Activated CD4-positive, alpha-beta T cell treated with anti-CD3 and anti-CD28 coated beads for 24 hours (primary cell): ENCODE results near the gene CASZ1.

Source experiments
- DNase-seq, 2 donors: peaks; one replicate each; pipeline ENCODE4 v3.0.0-alpha.2; 2020; ENCODE audit warnings: low read depth in 2 of 2

CASZ1 gene

DNA sequence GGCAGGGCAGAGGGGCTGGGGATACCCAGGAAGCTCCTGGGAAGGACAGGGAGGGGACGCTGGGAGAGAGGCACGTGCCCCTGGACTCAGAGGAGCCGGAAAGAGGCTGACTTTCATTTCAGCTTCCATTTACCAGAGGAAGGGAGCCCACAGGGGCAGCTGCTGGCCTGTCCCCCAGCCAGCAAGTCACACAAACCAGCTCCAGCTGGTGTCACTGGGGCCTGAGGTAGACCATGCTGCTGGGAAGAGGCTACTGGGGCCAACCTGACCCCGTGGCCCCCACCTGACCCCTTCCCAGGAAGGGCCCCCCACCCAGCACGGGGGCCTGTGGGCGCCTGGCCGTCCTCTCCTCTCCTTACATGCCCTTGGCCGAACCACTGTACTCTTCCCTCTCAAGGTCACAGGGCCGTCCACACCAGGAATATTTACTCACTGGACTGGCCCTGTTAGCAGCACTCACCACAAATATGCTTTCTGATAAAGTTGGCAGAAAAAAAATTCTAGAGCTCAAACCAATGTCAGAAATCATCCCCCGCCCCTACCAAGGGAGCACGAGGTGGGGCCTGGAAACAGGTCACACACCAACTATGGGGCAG, 110.5 kb downstream of the CASZ1 start:
- DNase-seq = no peak

DNA sequence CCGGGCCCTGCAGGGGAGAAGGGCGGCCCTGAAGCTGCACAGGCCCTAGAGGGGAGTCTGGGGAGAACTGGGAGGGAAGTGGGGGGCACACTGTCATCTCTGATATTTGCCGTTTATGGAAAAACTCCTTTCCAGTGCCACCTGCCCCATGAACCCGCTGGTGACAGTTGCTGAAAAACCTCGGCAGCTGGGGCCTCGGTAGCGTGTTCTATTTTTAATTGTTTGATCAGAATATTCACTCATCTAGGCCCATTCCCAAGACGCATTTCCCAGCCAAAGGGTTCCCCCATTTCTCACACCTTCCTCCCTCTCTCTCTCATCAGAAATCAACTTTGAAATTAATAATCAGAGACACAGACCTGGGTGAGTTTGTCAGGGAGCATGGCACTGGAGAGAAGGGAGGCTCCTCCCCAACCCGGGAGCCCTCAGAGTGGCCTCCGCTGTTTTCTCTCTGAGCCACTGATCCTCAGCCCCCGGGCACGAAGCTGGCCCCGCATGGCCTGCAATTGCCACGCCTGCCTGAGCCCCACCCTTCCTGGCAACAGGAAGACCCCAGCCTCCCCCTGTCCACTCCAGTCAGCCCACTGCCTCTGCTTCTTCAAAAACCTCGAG, 111.1 kb downstream of the CASZ1 start:
- no peak for DNase-seq

DNA sequence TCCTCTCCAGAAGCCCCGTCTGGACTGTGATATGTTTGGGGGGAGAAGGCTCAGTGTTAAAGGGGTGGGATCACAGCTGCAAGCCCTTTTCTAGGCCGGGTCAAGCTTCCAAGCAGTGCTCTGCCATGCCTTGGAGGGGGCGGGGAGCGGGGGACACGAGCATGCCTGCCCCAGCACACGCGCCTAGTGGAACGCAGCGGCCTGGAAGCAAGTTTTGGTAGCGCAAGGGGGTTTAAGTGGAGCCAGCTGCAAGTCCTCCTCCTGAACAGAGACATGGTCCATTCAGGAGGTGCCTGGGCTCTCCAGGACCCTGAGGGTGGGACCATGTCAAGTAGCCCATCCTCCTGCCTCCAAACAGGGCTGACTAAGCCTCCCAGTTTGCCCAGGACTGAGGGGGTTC, 112.2 kb downstream of the CASZ1 start:
- DNase-seq = no peak

DNA sequence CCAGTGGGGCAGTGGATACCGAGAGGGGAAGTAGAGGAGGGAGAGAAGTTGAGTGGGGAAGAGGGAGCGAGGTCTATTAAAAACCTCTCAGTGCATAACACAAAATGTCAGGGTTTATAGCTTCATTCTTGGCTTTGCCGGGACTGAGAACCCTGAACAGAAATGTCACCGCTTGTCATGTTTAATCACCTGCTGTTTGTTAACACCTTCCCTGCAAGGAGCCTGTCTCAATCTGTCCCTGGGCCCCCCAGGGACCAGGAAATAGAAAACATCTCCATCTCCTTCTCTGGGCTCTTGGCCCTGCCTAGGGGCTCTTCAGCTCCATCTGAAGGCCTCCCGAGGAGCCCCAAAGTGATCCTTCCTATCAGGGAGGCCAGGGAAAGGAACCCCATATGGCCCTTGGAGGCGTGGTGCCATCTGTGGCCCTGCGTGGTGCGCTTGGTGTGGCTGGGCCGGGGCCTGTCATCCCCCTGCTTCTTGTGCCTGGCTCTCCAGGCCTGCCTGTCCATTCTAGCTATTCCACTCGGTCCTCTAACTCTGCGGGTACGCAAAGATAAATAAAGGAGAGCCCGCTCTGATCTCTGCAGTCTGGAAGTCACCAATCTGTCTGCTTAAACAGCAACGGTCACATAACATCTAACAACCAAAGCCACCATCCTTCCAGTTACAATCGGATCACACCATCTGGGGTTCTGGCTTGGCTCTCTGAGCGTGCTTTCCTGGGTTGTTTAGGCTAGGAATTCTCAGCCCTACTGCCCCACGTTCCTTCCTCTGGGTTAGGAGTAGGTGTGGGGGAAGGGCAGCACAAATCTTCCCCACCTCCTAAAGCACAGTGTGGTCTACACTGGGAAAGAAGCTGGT, 113.8 kb downstream of the CASZ1 start:
- no peak for DNase-seq

DNA sequence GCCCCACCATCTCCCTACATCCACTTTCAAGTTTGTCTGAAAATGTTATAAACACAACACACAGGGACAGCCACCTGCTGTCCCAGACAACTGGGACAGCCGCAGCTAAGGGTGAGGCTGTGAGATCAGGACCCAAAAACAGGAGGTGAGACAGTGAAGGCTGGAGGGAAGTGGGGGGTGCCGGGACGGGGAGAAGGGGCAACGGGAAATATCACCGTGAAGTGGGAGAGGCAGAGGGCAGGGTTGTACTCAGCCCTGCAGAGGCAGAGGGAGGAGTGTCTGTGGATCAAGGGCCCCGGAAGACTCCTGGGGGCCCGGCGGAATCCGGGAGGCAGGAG, 114.4 kb downstream of the CASZ1 start:
- DNase-seq = no peak

DNA sequence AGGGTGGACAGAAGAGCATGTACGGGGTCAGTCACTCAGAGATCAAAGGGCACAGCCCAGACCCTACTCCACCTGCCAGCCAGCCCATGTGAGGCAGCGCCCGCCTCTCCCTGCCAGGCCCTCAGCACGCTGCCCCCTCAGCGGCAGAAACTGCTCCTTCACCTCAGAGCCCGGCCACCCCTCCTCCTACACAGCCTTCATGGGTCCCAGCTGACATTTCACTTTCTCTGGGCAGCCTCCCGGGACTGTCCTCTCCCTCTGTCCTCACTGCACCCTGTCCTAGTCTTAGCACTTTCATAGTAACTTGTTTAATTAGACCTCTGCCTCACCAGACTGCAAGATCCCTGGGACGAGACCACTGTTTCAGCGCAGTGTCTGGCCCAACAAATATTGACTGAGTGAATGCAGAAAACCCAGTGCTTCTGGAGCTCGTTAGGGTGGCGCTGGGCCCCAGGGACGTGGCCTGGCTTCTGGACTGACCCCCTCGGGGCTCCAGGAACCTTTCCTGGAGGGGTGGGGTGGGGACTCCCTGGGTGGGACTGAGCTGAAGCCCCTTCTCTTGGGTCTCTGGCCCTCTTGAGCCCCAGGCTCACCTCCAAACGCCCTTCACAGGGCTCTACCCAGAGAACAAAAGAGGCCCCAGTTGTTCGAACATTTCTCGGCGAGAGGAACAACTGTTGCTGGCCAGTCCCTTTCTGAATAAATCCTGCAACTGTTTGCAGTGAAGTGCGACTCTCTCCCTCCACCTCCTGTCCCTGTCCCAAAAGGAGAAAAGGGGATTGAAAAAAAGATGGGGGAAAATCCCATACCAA, 114.9 kb downstream of the CASZ1 start:
- no peak for DNase-seq

DNA sequence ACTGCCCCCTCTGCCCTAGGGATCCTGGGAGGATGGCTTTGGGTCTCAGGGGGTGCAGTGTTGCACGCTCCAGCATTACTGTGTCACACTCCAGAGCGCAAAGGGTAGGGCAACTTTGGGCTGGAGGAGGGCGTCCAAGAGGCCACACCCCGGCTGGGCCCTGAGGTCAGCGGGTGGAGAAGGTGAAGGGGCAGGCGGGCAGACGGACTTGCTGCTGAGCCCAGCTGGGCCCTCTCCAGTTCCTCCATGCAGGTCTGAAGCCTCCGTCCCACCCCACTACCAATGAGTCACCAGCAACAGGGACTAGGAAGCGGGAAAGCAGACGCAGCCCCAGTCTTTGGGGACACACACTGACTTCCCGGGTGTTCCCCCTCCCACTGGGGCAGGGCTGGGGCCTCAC, 116.0 kb downstream of the CASZ1 start:
- no peak for DNase-seq

DNA sequence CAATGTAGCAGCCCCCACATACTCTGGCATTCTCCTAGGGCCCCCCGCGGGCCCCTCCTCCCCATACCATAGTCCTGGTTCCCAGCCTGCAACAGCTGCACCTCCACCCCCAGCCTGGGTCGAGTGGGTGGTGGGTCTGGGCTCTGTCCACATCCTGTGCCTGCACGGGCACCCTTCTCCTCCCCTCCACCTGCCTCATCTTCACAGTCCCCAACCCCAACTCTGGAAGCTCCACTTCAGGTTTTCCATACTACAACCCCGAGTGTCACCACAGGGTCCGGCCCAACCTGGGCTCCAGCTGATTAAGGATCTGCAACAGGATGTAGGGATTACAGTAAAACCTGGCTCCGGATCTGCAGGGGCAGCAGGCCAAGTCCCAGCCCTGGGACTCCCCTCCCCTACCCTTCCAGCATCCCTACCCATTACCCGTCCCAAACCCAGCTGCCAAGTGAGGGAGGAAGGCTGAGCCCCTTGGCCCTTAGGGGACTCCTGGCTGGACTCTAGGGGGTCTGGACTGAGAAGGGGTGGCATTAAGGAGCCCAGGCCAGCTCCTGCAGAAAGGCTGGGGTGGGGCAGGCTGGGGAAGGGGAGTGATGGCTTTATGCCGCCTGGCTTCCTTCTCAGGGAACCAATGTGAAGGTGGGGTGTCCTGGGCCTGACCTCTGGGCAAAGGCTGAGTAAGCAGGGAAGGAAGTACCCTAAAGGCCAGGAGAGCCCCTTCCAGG, 116.8 kb downstream of the CASZ1 start:
- DNase-seq = no peak

DNA sequence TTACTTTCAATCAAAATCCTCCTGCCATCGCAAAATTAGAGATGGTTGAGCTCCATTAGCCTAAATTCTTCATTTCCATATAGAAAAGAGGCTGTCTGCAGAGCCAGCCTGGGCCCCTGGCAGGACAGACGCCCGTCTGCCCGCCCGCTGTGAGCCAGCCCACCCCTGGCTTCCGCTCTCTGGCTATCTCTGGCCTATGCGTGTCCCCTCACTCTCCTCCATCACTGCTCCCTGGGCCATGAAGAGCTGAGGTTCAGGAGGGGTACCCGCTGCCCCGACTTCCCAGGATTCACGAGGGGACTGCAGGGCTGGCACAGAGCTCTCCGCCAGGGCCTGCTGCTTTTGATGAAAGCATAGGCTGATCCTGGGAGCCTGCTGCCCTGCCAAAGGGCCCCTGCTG, 117.6 kb downstream of the CASZ1 start:
- DNase-seq = no peak

DNA sequence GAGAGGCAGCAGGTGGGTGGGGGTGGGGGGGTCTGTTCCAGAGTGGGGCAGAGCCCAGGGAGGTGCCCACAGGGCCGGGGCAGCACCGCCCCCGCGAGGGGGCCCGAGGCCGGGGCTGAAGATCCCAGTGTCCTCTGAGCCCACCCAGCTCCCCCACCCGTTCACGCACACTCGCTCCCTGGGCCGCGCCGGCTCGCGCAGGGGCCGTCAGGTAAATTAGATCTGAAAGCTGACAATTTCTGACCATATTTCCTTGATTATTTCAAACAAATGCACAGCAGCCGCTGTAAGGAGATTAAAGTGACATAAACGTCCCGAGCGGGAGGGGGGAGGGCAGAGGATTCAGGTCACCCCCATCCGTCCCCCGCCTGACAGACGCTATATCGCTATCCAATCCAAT, 118.0 kb downstream of the CASZ1 start:
- DNase-seq = no peak

DNA sequence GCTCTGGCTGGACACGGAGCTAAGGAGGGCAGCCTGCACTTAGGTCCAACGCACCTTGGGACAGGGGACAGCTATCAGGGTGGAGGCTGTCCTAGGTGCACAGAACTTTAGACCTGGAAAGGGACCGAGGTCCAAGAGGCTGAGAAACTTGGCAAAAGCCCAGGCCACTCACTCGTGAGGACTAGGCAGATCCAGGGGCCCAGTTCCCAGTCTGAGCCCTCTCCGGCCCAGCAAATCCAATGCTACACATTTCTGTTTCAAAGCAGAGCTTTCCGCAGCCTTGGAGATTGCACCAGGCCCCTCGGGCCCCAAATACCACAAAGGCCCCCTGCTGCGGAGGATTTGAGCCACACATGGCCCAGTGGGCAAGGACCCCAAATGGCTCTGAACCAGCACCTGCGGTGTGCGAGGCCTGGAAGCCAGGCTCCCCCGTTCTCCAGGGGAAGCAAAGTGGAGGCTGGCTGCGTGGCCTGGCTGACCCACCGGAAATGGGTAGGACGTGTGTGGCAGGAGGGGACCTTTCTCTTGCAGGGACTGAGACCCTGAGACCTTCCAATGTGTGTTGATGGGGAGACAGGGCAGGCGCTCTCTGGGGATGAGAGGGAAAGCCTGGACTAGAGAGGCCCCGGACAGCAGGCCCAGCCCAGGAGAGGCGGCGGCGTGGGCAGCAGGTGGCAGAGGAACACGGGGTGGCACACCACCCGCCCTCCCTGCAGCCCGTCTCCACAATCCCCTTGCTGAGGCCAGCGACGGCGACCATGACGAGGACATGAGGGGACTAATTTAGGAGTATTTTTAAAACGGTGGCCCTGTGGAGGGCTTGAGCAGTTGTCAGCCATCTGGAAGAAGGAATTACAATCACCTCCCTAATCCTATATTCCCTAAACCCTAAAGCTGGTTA, 118.7 kb downstream of the CASZ1 start:
- no peak for DNase-seq

DNA sequence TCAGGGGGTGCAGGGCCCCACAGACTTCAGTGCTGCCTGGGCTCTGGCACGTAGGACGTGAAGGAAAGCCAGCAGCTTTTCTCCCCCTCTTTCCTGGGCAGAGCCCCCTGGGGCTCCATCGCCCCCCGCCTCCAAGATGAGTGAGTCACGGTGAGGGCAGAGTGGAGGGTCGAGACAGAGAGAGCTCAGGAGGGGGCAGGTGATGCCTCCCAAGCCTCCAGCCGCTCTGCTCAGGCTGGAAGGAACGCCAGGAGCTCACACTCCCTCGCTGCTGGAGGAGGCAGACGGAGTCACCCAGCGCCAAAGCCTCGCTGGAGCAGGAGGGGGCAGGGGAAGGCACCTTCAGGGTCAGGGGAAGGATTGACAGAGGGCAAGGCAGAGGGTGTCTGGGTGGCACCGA, 119.5 kb downstream of the CASZ1 start:
- no peak for DNase-seq

DNA sequence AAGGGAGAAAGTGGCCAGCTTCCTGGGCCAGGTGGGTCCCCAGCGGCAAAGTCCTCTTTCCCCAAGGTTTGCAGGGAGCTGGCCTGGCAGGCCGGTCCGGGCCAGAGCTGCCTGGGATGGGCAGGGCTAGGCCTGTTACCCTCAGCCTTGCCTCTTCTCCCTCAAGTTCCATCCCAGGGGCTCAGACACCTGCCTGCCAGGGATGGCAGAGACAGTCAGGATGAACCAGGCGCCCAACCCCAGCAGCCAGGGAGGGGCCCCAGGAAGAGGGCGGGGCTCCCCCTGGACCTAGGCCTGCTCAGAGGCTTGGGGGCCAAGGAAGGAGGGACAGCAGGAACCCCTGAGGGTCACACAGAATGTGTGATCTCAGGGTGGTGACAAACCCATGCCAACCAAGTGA, 120.6 kb downstream of the CASZ1 start:
- DNase-seq = no peak

DNA sequence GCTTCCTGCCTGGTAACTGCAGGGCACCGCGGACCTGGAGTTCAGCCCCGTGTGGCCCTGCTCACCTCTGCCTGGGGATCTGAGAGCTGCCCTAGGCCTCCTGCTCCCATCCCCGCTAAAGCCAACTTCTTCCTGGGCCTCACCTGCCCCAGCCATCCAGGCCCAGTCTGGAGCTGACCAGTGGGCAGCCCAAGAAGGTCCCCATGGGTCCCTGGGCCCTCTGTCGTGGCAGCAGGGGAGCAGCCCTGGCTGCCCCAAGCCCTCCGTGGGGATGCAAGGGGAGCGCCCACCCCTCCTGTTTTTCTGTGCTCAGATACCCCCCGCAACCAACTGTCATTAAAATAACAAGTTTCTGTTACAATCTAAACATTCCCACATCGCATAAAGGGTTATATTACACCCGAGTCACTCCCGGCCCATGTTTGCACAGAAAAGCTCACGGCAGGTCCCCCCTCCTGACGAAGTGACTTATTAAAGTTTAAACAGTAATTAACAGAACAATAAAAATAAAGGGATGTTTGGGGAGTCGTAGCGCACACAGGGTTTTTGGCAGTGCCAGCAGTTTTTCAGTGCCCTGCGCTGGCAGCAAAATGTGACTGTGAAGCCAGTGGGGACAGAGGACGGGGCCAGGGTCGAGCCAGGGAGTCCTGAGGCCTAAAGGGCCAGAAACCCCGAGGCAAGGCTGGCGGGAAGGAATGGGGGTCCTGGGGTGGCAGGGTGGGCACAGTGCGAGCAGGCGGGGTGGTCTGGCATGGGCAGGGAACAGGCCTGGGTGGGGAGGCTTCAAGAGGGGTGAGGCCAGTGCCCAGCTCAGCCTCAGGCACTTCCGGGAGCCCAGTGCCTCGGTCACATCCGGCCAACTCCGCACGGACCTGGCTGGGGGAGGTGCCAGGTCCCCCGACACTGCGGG, 121.5 kb downstream of the CASZ1 start:
- no peak for DNase-seq

DNA sequence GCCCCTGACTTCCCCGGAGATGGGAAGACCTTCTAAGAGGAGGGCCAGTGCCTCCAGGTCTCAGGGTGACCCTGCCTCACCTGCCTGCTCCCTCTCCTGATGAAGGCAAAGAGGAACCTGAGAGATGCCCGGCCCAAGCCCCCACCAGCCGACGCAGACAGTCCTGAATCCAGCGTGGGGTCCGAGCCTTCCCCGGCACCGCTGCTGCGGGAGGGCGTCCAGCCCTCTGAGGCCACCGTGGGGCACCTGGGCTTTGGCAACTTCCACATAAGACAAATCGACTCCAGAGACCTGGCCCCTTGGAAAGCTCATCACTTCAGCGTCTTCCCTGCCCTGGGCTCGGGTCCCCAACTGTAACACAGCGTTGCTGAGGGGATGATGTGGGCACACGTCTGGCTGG, 122.2 kb downstream of the CASZ1 start:
- no peak for DNase-seq

DNA sequence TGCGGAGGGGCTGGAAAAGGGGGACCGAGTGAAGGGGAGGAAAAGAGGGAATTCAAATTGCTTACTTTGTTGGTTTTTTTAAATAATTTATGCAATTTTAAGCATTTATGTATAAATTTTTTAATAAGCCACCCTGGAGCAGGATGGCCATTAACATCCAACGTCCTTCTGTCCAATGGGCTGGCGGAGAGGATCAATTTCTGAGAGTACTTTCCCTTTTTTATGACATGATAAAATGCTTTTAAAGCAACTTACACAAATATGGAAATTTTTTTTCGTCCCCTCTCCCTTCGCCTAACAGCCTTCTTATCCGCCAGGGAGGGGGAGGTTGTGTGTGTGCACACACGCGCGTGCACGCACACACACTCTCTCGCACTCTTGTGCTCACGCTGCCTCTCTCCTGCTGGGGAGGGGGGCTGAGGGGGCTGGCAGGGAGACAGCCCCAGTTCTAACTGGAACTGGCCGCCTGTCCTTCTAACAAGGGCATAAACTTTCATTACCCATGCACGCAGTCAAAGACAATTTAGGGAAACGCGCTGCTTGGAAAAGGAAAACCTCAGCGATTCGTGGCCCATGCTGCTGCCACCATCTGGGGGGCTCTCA, 123.2 kb downstream of the CASZ1 start:
- DNase-seq = no peak

DNA sequence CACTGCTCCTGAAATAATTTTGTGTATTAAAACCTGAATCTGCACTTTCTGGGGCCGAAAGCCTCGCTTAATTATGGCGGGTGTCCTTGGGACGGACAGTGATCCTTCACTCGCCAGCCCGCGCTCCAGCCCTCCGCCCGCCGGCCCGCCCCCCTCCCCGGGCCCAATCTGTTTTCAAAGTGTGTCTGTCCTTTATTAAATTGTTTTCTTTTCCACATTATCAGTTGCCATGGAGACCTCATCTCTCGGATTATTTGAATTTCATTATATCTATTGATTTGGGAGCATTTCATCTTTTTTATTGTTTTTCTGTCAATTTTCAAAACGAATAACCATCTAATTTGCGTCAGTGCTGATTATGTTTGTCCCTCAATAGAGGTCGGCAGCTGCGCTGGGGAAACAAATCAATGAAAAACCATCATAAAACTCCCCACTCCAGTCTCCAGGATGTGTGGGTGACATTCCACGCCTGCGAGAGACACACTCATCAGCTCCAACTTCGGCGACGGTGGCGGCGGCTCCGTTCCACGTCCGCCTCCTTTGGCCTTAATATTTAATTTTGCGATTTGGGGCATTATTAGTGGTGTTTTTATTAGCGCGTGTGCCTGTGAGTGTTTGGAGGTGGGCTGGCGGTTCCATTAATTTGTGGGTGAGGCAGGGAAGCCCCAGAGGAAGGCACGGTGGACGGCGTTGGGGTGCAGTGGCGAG, 123.9 kb downstream of the CASZ1 start:
- DNase-seq = no peak

DNA sequence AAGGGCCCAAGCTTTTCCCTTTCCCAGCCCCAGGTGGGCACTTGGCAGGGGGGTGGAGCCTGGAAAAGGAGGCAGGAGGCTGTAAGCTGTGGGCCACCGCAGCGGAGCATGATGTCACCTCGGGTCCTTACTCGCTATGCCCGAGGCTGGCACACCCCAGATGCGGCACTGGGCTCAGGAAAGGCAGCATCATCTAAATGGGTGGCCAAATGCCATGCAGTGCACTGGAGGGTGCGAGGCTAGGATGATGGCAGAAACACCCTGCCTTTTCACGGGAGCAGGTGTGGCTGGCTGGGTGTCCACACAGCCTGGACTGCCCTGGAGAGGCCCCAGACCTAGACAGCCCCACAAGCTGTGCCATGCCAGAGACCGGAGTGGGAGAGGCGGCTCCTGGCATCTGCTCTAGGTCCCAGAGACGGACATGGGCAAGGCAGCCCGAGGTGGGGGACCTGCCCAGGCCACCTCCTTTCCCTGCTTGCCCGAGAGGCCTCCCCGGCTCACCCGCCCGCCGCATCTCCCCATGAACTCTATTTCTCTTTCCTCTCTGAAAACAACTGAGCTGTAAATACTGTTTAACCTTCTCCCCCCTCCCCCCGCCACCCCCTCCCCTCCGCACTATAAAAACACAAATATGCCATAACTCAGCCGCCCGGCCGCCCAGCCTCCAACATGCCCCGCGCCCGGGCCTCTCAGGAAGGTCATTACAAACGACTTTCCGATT, 124.7 kb downstream of the CASZ1 start:
- no peak for DNase-seq
